Iris pigment epithelial cell (primary cell): Measurements from ENCODE around the gene CPLX3.
A peak's percentile ranks its signal among the peaks of the same experiment; 100 is the strongest.

Experiments used
- DNase-seq: peaks from one replicate; pipeline ENCODE4 v3.0.0-alpha.2; 2011; ENCODE audit warnings: low read depth

CPLX3 gene

GRCh38 chr15:74873036-74873755 lies 46.8 kb downstream of the CPLX3 start, which contains the start of gene SCAMP2:
TSS of gene SCAMP2 (minus strand) at chr15:74873365. CDS start at chr15:74873255, 110 bp downstream.
- peak; percentile 96 for DNase-seq

- peak; percentile 27 for DNase-seq
Observed at GRCh38 chr15:74873756-74874424, 47.5 kb downstream of the CPLX3 start.

GRCh38 chr15:74878273-74878672 lies 51.8 kb downstream of the CPLX3 start:
- no peak for DNase-seq
